SK-N-MC (cell line): ENCODE results near the gene LRP1-AS.

ENCODE experiments used
- EZH2 ChIP-seq: fragments of 200-600 bp; sonication (generic); IDR thresholded peaks from one replicate; pipeline ENCODE4 v1.6.1; 2017; ENCODE audit warnings: antibody characterized with exemption
- FOXP2 ChIP-seq: optimal IDR thresholded peaks from 2 replicates; pipeline ENCODE3; 2011; ENCODE audit warnings: mild to moderate bottlenecking, moderate library complexity; ENCODE audit not compliant: insufficient read depth; ENCODE audit errors: extremely low read length, control extremely low read depth
- POLR2AphosphoS5 ChIP-seq: IDR thresholded peaks from 2 replicates; pipeline ENCODE4 v1.6.1; 2012; ENCODE audit warnings: mild to moderate bottlenecking, low read depth, low read length, borderline replicate concordance

DNA sequence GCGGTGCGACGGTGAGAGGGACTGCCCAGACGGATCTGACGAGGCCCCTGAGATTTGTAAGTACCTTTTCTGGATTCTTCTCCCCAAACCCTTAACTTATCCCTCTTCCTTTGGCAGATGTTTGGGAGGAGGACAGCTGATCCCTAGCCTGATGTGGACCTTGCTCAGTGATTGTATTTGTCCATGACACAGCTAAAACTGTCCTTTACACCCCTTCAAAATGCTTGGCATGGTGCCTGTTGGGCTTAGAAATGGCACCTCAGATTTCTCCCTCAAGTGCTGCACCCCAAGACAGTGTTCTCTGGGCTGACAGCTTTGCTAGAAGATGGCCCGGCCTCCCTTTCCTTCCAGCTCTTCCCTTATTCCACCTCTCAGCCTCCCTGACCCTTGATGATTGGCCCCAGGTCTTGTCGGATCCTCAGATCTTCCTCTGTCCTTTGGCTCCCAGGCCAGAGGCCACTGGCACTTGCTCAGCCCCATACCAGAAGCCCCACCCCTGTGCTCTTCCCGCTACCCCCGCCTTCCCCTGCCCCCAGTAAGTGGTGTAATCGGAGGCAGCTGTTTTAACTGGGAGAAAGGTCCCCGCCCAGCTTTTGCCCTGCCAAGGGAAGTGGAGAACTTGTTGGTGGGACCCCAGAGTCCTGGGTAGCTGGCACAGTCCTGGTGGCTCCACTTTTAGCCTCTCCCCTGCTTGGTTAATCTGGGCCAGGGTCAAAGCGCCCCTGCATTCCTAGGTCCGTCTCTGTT, 8.7 kb downstream of the LRP1-AS start:
- no peak for TF ChIP-seq POLR2AphosphoS5
- no peak for TF ChIP-seq EZH2
- no peak for TF ChIP-seq FOXP2
